DMS153 treated with DMSO at 0.1 percent for 48 hours (cell line): ENCODE measurements around the gene ZNF383.
"Not testable (repeated sequence)": the region's sequence is repeated elsewhere in the genome, so short reads cannot be mapped to it uniquely, and the experiment has no call there.

Source experiments
- DNase-seq: peaks from one replicate; lab custom pipeline; 2025; ENCODE audit not compliant: unreplicated experiment; lab: John Stamatoyannopoulos, UW

Gene ZNF383

GRCh38 chr19:37292998-37293939, 75.3 kb downstream of the ZNF383 start:
- DNase-seq, result not testable (repeated sequence)

GRCh38 chr19:37294246-37294645, 76.2 kb downstream of the ZNF383 start:
- DNase-seq, result not testable (repeated sequence)
